Heart right ventricle (tissue), 16 donors: ENCODE data around the gene CYP19A1. TPM values are rescaled to one million over a fixed set of nuclear protein-coding genes. Genes with fewer than 3 reads are reported as not detected.

ENCODE experiments used
- ATAC-seq, 8 donors: fragments of 200-7000 bp; cut with Tn5 transposase; one replicate each; pipeline ENCODE4 v1.9.1; 2020; ENCODE audit warnings: mild to moderate bottlenecking in 8 of 8, moderate library complexity in 8 of 8, moderate number of reproducible peaks in 1 of 8
- DNase-seq, 2 donors: peaks; one replicate each; pipeline ENCODE4 v3.0.0-alpha.2; 2020
- H3K27ac ChIP-seq, 10 donors: fragments of 200-600 bp; sonication (generic) in 2 of 10; one replicate each; pipeline versions ENCODE4 v1.5.0 to v1.8.0; 2020 to 2022; ENCODE audit warnings: mild to moderate bottlenecking in 3 of 10
- H3K27me3 ChIP-seq, 7 donors: fragments of 200-600 bp; one replicate each; pipeline ENCODE4 v1.8.0; 2021 to 2022; ENCODE audit warnings: mild to moderate bottlenecking in 2 of 7
- H3K36me3 ChIP-seq, 9 donors: fragments of 200-600 bp; sonication (generic) in 1 of 9; one replicate each; pipeline versions ENCODE4 v1.5.0 to v1.8.0; 2020 to 2022; ENCODE audit warnings: mild to moderate bottlenecking in 2 of 9
- H3K4me1 ChIP-seq, 9 donors: fragments of 200-600 bp; sonication (generic) in 1 of 9; one replicate each; pipeline versions ENCODE4 v1.5.0 to v1.8.0; 2020 to 2022; ENCODE audit warnings: mild to moderate bottlenecking in 4 of 9
- H3K4me3 ChIP-seq, 10 donors: fragments of 200-600 bp; sonication (generic) in 2 of 10; one replicate each; pipeline versions ENCODE4 v1.5.0 to v1.8.0; 2020 to 2022; ENCODE audit warnings: mild to moderate bottlenecking in 7 of 10, moderate library complexity in 2 of 10
- H3K9me3 ChIP-seq, 11 donors: fragments of 200-600 bp in 10 of 11; sonication (generic) in 2 of 11; one replicate each; pipeline versions ENCODE4 v1.5.0 to v1.8.0; 2013 to 2022; ENCODE audit warnings: mild to moderate bottlenecking in 2 of 11, control low read depth in 1 of 11, moderate library complexity in 1 of 11
- WGBS, 2 donors: extraction: QIAGEN DNeasy Blood & Tissue Kit; methylation state at CpG; one replicate each; pipeline ENCODE4 v1.1.7; 2013; ENCODE audit warnings: inconsistent platforms in 1 of 2; 5-methylcytosine and 5-hydroxymethylcytosine counted together
- intact Hi-C, 10 donors: fragments of 100-400 bp; cut with DNase I; formaldehyde crosslinking; loops; one replicate each; pipeline versions ENCODE4 v1.11.1 to v1.14.2; 2022
- polyA plus RNA-seq, 2 donors: library from polyadenylated mRNA; stranded (reverse); fragments of 200-250 nt; gene quantifications; one replicate each; pipeline ENCODE4 v1.2.3, GENCODE V29; 2013
- total RNA-seq, 10 donors: library from RNA; stranded (reverse); fragmentation: NEBNext Ultra II Directional in 3 of 10; extraction: Animal tissue kit (Norgen Biotek cat#: 25700) in 3 of 10; gene quantifications; one replicate each; pipeline versions ENCODE4 v1.2.1 to v1.2.4, GENCODE V29; 2021 to 2023
- TF ChIP-seq, protein P1 (sequence below), 9 donors: fragments of 200-600 bp; sonication (generic) in 2 of 9; IDR thresholded peaks; one replicate each; pipeline versions ENCODE4 v1.5.0 to v1.8.0; 2021 to 2022; ENCODE audit warnings: antibody characterized with exemption in 9 of 9, mild to moderate bottlenecking in 5 of 9, moderate library complexity in 1 of 9
- donor health status: Arrhythmogenic right ventricular cardiomyopathy.
- donor health status: ischemic (EF 13 %, LVEDD 7.1; RV severe dilation, severe dysfunction).
- donor health status: healthy with polysubstance abuse.
- donor health status: DM: no; HTN: yes; CAD: no.
- donor health status: DM: no; HTN: no; CAD: no.
- donor health status: ischemic (EF 25% LVEDD 6.9; RV normal size, moderate dysfunction).
- donor health status: ischemic (EF 25% LVEDD 5.7; RV mildly dilated, moderate dysfunction).
- donor health status: healthy.
- donor health status: DM: yes; HTN: yes; CAD: no.
- donor health status: Ischemic cardiomyopathy.
- donor health status: ischemic (EF 35%, LVEDD 5.7; RV mildly dilated, moderate dysfunction).
- donor health status: nonischemic (EF 11% LVEDD 7.7; RV severe dilation, severe dysfunction).
- donor health status: DM: yes; HTN: yes; CAD: no.
- donor health status: PGD.
- donor health status: ischemic (EF 29% LVEDD 5.4; RV normal size, mild dysfunction).
- donor health status: nonischemic (EF 23%, LVEDD 6.1; RV moderate dilation, normal function).

Gene CYP19A1
- total and polyA plus RNA-seq, 12 donors, result 0.26 to 1.9 (median 0.68) TPM; not detected in 3

DNA sequence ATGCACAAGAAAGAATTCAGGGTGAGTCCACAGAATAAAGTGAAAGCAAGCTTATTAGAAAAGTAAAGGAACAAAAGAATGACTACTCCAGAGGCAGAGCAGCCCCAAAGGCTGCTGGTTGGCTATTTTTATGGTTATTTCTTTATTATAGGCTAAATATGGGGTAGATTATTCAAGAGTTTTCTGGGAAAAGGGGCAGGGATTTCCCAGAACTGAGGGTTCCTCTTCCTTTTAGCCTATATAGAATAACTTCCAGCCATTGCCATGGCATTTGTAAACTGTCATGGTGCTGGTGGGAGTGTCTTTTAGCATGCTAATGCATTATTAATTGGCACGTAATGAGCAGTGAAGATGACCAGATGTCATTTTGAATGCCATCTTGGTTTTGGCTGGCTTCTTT, 16.7 kb upstream of the CYP19A1 start:
- no peaks in the 10 kb centered on the region for H3K36me3 ChIP-seq
- no peaks in the 10 kb centered on the region for H3K9me3 ChIP-seq
- no peak for ATAC-seq
- H3K4me1 ChIP-seq, result peaks cover 1 to 35% (median 11%) of the 10 kb centered on the region in 9 donors
- H3K27ac ChIP-seq, result no peak overlapping the region
- 91 to 92% methylated on average over 1 of the region's 1 CpG for WGBS, 2 donors
- no peak for DNase-seq
- H3K4me3 ChIP-seq, result no peak overlapping the region
- TF ChIP-seq, protein P1, sequence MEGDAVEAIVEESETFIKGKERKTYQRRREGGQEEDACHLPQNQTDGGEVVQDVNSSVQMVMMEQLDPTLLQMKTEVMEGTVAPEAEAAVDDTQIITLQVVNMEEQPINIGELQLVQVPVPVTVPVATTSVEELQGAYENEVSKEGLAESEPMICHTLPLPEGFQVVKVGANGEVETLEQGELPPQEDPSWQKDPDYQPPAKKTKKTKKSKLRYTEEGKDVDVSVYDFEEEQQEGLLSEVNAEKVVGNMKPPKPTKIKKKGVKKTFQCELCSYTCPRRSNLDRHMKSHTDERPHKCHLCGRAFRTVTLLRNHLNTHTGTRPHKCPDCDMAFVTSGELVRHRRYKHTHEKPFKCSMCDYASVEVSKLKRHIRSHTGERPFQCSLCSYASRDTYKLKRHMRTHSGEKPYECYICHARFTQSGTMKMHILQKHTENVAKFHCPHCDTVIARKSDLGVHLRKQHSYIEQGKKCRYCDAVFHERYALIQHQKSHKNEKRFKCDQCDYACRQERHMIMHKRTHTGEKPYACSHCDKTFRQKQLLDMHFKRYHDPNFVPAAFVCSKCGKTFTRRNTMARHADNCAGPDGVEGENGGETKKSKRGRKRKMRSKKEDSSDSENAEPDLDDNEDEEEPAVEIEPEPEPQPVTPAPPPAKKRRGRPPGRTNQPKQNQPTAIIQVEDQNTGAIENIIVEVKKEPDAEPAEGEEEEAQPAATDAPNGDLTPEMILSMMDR (IDR thresholded peaks at IDR 0.05), result no peak
- no peaks in the 10 kb centered on the region for H3K27me3 ChIP-seq
- intact Hi-C loops, result no loop called here

DNA sequence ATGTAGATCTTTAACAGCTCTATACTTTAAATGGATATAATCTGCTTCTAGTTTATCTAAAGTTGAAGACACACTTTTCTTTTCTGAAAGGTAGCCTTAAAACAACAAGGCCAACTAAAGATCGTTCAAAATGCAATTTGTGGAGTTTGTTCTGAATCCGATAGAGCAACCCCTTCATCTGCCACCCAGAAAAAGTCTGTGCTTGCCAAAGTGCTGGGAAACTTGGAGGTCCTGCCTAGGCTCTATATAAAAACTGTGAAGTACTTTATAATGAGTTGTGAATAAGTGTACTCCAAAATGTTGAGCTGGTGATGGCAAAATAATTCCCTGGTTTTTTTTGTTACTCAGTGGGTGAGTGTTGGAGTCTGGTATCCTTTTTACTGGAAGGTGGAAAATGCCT, 15.6 kb upstream of the CYP19A1 start:
- 61 to 70% methylated on average over 2 of the region's 2 CpGs for WGBS, 2 donors
- Histone ChIP-seq H3K27ac (no peak overlapping the region), H3K36me3 (no peaks in the 10 kb centered on the region), H3K27me3 (no peaks in the 10 kb centered on the region), H3K4me3 (no peak overlapping the region), H3K9me3 (no peaks in the 10 kb centered on the region), H3K4me1 (peaks cover 2 to 46% (median 22%) of the 10 kb centered on the region in 9 donors)
- intact Hi-C loops, result loop anchor here in 1 of 10 donors (5.0 kb wide), 1 partner anchor 52 kb away; no protein-coding TSS in a partner anchor
- DNase-seq (no peak), ATAC-seq (no peak)
- TF ChIP-seq, protein P1 (IDR thresholded peaks at IDR 0.05), result no peak

DNA sequence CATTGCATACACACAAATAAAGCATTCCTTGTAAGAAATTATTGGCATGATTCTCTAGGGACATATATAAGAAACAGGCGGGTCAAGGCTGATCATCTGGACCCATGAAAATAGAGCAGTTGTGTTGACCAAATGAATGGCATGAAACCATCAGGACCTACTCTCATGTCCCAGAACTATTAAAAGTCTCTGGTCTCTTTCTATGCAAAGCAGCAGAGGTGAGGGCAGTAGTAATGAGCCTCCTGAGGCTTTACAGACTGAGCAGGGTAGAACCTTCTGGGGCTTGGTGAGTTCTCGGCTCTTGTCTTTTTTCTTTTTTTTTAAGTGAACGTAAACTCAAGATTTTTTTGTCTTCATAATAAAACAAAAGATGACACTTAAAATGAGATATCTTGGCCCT, 12.3 kb upstream of the CYP19A1 start:
- no peaks in the 10 kb centered on the region for H3K9me3 ChIP-seq
- H3K4me3 ChIP-seq, result no peak overlapping the region
- no peaks in the 10 kb centered on the region for H3K36me3 ChIP-seq
- DNase-seq (no peak), ATAC-seq (peak in 1 of 8 donors; percentile 17)
- H3K27me3 ChIP-seq, result no peaks in the 10 kb centered on the region
- peaks cover 2 to 58% (median 32%) of the 10 kb centered on the region in 9 donors for H3K4me1 ChIP-seq
- TF ChIP-seq, protein P1 (IDR thresholded peaks at IDR 0.05), result no peak
- H3K27ac ChIP-seq, result no peak overlapping the region
- intact Hi-C loops, result loop anchor here in 1 of 10 donors (5.0 kb wide), 1 partner anchor 48 kb away; no protein-coding TSS in a partner anchor
- 95 to 96% methylated on average over 3 of the region's 3 CpGs for WGBS, 2 donors

DNA sequence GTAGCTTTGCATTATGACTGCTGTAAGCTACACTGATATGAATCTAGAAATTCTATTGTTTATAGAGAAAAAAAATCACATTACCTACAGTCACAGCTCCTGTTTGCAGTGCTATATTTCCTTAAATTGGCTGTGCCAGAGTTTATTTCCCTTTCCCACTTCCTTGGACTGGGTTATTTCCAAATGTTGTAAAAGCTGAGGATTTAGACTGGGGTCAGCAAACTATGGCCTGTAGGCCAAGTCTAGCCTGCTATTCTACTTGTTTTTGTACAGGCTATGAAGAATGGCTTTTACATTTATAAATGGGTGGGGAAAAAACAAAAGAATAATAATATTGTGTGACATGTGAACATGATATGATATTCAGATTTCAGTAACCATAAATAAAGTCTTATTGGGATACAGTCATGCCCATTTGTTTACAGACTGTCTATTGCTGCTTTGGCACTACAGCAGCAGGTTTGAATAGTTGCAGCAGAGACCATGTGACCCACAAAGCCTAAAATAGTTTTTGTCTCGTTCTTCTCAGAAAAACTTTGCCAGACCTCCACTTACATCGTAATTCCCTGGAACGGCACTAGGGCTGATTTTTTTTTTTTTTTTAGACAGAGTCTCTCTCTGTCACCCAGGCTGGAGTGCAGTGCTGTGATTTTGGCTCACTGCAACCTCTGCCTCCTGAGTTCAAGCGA, 10.9 kb upstream of the CYP19A1 start:
- WGBS, 2 donors, result 9 to 22% methylated on average over 3 to 4 of the region's 4 CpGs
- no peaks in the 10 kb centered on the region for H3K9me3 ChIP-seq
- peak overlapping the region in 1 of 10 donors; percentile 1 for H3K4me3 ChIP-seq
- DNase-seq, result peak in 1 of 2 donors; percentile 38
- peak; percentile 39 to 92 (median 82) for ATAC-seq
- intact Hi-C loops, result no loop called here
- no peaks in the 10 kb centered on the region for H3K27me3 ChIP-seq
- no peaks in the 10 kb centered on the region for H3K36me3 ChIP-seq
- H3K27ac ChIP-seq, result peak overlapping the region in 9 of 10 donors; percentile 31 to 81 (median 62)
- TF ChIP-seq, protein P1 (IDR thresholded peaks at IDR 0.05), result peak in 2 of 9 donors; percentile 9 to 11
- H3K4me1 ChIP-seq, result peaks cover 0 to 58% (median 26%) of the 10 kb centered on the region in 9 donors
